GM19099 (cell line): ENCODE data around the gene TEKT1.

Experiments used
- POLR2A ChIP-seq: IDR thresholded peaks from 3 replicates; pipeline ENCODE4 v1.6.1; 2011; ENCODE audit warnings: low read depth; ENCODE audit not compliant: insufficient read length; ENCODE audit errors: extremely low read depth

Gene TEKT1

DNA sequence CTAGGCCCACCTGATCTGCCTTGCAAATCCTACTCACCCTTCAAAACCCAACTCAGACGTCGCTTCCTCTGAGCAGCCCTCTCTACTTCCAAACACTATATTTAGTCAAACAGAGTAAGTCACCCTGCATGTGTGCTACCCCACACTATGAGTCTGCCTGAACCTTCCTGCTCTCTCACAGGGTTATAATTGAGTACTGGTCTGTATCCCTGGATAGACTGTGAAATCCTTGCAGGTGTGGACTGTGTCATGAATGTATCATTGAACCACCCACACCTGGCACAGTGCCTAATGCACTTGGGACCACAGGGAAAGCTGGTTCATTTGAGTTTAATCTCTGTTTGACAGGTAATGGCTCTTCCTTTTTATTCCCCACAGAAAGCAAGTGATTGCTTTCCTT, 52.1 kb downstream of the TEKT1 start:
- TF ChIP-seq POLR2A: no peak

GRCh38 chr17:6775871-6776405, 55.6 kb downstream of the TEKT1 start, which contains the start of gene FBXO39:
TSS of gene FBXO39 (plus strand) at chr17:6776215. CDS start at chr17:6779869, 3,654 bp downstream.
- TF ChIP-seq POLR2A: peak; percentile 51

GRCh38 chr17:6772016-6772415, 59.5 kb downstream of the TEKT1 start:
- TF ChIP-seq POLR2A: no peak

GRCh38 chr17:6768447-6768846, 63.1 kb downstream of the TEKT1 start:
- no peak for TF ChIP-seq POLR2A

DNA sequence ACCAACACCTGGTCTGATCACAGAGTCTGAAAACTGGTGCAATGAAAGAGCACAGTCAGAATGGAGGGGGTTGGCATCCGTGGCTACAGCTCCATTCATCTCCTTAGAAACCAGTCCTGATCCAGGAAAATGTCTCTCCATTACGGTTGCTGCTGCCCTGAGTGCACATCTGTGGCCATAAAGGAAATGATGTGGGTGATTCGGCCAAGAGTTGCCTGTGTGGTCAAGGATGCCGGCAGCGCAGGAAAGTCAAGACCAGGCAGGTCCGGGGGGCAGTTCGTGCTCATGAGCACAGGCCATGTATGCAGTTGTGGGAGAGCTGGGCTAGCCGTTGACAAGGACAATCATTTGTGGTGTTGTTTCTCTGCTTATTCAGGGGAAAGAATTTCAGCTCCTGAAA, 69.8 kb downstream of the TEKT1 start:
- TF ChIP-seq POLR2A: no peak

DNA sequence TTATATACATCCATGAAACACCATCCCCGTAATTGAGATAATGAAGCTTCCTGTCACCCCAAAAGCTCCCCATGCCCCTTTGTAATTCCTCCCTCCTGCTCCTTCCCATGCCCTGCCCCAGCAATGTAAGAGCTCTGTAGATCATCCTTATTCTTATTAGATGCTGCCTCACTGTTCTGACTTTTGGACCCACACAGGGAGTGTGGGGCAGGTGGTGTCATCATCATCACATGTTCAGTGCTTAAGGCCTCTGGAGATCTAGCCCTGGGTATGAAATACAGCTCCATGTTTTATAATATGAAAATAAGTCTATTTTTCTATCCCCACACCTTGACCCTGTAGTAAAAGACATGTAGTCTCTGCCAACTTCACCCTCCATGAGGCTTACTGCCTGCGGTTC, 73.8 kb downstream of the TEKT1 start:
- TF ChIP-seq POLR2A: no peak

- peak; percentile 49 for TF ChIP-seq POLR2A
Measured at GRCh38 chr17:6756425-6757031, 75.0 kb downstream of the TEKT1 start.

DNA sequence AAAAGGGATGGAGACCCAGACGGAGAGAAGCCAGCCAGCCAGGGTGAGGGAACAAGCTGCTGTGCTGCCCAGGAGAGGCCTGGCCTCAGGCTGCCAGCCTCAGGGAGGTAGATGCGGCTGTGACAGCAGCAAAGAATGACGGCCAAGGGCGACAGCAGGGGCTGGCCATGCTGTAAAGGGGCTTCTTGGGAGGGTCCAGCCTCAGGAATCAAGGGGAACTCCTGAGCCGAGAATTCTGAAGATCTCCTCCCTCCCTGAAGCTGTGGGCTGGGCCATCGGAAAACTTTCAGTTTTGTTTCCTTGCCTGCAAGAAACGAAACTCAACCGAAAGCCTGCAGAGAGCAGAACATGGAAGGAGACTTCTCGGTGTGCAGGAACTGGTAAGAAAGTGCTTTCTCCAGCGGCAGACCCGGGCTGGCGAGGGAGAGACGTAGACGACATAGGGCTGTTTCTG, 75.8 kb downstream of the TEKT1 start, which contains the start of gene XAF1:
Gene XAF1 (plus strand): TSS at position 316 of the 454 bp plus-strand sequence. CDS start 33 bp downstream, at position 349.
- peak; percentile 76 for TF ChIP-seq POLR2A

DNA sequence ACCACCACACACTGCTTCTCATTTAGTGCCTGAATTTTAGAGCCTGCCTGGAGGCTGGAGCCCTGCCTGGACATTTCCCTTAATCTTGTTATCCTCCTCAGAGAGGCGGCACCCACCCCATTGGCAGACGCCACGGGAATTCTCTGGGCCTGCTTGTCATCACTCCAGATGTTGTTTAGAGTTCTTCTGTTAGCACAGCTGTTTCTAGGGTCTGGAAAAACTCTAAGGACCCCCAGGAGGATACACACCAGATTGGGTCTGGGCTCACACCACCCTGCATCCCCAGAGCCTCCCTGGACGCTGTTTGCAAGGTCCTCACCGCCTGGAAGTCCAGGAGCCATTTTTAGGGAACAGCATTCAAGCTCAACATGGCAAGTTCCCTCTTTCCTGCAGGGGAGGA, 76.2 kb downstream of the TEKT1 start:
- TF ChIP-seq POLR2A: no peak

DNA sequence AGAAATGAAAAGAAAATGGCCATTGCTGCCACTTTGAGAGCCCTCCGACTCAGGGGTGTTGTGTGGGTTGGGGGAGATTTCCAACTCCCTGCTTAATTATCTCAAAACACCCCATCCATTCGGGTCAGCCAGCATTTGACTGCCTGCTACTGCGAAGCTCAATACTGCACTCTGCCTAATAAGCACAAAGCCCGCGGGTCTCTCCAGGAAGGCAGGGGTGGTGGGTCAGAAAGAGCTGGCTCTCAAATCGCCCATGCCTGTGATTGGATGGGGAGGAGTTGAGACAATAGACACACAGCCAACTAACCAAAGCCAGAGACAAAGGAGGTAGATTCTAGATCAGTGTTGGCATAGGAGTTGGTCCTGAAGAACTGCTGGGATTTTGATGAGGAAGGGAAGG, 78.0 kb downstream of the TEKT1 start:
- no peak for TF ChIP-seq POLR2A

DNA sequence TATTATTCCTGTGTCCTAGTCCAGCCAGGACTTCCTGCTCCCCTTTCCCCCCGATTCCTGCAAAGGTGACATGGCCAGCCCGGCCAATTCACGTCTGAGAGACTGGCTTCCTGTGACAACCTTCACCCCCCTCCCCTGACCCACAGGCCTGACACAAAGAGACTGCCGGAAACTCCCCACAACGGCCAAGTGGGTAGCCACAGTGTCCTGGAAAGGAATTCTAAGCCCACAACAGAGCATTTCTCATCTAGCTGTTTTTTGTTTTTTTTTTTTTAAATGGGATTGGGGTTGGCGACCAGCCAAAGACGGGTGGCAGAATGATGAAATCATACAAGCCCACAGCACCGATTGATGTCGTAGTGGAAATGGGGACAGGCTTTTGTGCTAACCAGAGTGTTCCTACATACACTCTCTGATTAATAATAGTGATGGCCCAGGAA, 78.5 kb downstream of the TEKT1 start:
- no peak for TF ChIP-seq POLR2A

- no peak for TF ChIP-seq POLR2A
Measured at GRCh38 chr17:6752068-6752909, 79.2 kb downstream of the TEKT1 start.

- TF ChIP-seq POLR2A: no peak
Measured at GRCh38 chr17:6749519-6749918, 82.0 kb downstream of the TEKT1 start.

DNA sequence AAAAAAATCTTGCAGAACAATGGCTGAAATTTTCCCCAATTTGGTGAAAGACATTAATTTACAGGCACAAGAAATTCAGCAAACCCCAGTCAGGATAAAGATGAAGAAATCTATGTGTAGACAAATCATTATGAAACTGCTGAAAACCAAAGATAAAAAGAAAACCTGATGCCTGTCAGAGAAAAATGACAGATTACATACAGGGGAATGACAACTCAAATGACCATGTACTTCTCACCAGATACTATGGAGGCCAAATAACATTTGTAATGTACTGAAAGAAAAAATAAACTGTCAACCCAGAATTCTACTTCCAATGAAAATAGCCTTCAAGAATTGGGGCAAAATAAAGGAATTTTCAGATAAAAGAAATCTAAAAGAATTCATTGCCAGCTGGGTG, 82.9 kb downstream of the TEKT1 start:
- TF ChIP-seq POLR2A: no peak
